NAMALWA (cell line): ENCODE measurements around the gene TCFL5.
"Not testable (repeated sequence)": the region's sequence is repeated elsewhere in the genome, so short reads cannot be mapped to it uniquely, and the experiment has no call there.

Experiments
- DNase-seq: peaks from one replicate; pipeline ENCODE4 v3.0.0-alpha.2; 2015; ENCODE audit warnings: low spot score

TCFL5 gene

GRCh38 chr20:62853304-62853703 lies 8.3 kb downstream of the TCFL5 start:
- not testable (repeated sequence) for DNase-seq

GRCh38 chr20:62852841-62853240 lies 8.8 kb downstream of the TCFL5 start:
- DNase-seq: no peak

- DNase-seq: no peak
Observed at GRCh38 chr20:62852196-62852595, 9.4 kb downstream of the TCFL5 start.

- DNase-seq: no peak
Observed at GRCh38 chr20:62850333-62850974, 11.2 kb downstream of the TCFL5 start.

GRCh38 chr20:62849431-62849830 lies 12.2 kb downstream of the TCFL5 start:
- no peak for DNase-seq

- peak; percentile 51 for DNase-seq
Observed at GRCh38 chr20:62848917-62849316, 12.7 kb downstream of the TCFL5 start.

- DNase-seq: no peak
Observed at GRCh38 chr20:62846166-62846890, 15.3 kb downstream of the TCFL5 start.

- DNase-seq: no peak
Observed at GRCh38 chr20:62845416-62846160, 16.0 kb downstream of the TCFL5 start.

- no peak for DNase-seq
Observed at GRCh38 chr20:62844182-62844581, 17.4 kb downstream of the TCFL5 start.

GRCh38 chr20:62843656-62844055 lies 18.0 kb downstream of the TCFL5 start:
- DNase-seq: no peak

- DNase-seq: no peak
Observed at GRCh38 chr20:62841705-62842212, 19.9 kb downstream of the TCFL5 start.

- no peak for DNase-seq
Observed at GRCh38 chr20:62840244-62841197, 21.1 kb downstream of the TCFL5 start.

GRCh38 chr20:62839816-62840215 lies 21.8 kb downstream of the TCFL5 start:
- no peak for DNase-seq

GRCh38 chr20:62839261-62839660 lies 22.4 kb downstream of the TCFL5 start:
- no peak for DNase-seq

GRCh38 chr20:62838128-62838891 lies 23.3 kb downstream of the TCFL5 start:
- DNase-seq: peak; percentile 95

GRCh38 chr20:62837790-62838127 lies 23.9 kb downstream of the TCFL5 start:
- no peak for DNase-seq

GRCh38 chr20:62836967-62837490 lies 24.6 kb downstream of the TCFL5 start:
- no peak for DNase-seq

GRCh38 chr20:62835931-62836861 lies 25.4 kb downstream of the TCFL5 start:
- DNase-seq: no peak

GRCh38 chr20:62834967-62835730 lies 26.5 kb downstream of the TCFL5 start:
- DNase-seq: no peak
